ENCODE measurements around the gene MSRB1.

- TF ChIP-seq POLR2A (IDR thresholded peaks at IDR 0.05) (no peak), CTCF (IDR thresholded peaks at IDR 0.05) (no peak), POLR2AphosphoS5 (IDR thresholded peaks at IDR 0.05) (no peak)
These were observed 37.7 kb upstream of the MSRB1 start for GRCh38 chr16:1980770-1981087.

Data from sigmoid colon (tissue), 4 donors.